ENCODE results near the gene PACSIN2.

PACSIN2 gene

DNA sequence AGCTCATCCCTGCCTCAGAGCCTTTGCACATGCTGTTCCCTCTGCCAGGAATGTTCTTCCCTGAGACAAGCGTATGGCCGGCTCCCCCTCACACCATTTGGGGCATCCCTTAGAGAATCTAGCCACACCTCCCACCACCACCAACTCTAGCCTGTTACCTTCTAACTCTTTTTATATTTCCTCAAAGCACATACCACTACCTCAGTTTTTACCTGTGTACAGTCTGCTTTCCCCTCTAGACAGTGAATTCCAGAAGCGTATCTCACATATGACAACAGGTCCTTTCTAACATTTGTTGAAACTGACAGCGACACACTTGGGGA lies 82.8 kb downstream of the PACSIN2 start:
- no peak overlapping the region for H3K4me3 ChIP-seq (ENCODE audit: control insufficient read depth, low read depth, low read length)
- TF ChIP-seq, protein P1, sequence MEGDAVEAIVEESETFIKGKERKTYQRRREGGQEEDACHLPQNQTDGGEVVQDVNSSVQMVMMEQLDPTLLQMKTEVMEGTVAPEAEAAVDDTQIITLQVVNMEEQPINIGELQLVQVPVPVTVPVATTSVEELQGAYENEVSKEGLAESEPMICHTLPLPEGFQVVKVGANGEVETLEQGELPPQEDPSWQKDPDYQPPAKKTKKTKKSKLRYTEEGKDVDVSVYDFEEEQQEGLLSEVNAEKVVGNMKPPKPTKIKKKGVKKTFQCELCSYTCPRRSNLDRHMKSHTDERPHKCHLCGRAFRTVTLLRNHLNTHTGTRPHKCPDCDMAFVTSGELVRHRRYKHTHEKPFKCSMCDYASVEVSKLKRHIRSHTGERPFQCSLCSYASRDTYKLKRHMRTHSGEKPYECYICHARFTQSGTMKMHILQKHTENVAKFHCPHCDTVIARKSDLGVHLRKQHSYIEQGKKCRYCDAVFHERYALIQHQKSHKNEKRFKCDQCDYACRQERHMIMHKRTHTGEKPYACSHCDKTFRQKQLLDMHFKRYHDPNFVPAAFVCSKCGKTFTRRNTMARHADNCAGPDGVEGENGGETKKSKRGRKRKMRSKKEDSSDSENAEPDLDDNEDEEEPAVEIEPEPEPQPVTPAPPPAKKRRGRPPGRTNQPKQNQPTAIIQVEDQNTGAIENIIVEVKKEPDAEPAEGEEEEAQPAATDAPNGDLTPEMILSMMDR (IDR thresholded peaks at IDR 0.05; ENCODE audit: control insufficient read depth, insufficient read depth, low read depth, low read length, missing control alignments) = no peak
- DNase-seq (ENCODE audit: low read depth) = no peak

GRCh38 chr22:42931421-42932196 lies 83.3 kb downstream of the PACSIN2 start:
- no peak for DNase-seq (ENCODE audit: low read depth)
- H3K4me3 ChIP-seq (ENCODE audit: control insufficient read depth, low read depth, low read length) = no peak overlapping the region
- TF ChIP-seq, protein P1 (IDR thresholded peaks at IDR 0.05; ENCODE audit: control insufficient read depth, insufficient read depth, low read depth, low read length, missing control alignments) = no peak

GRCh38 chr22:42930810-42931420 lies 84.0 kb downstream of the PACSIN2 start:
- TF ChIP-seq, protein P1 (IDR thresholded peaks at IDR 0.05; ENCODE audit: control insufficient read depth, insufficient read depth, low read depth, low read length, missing control alignments) = peak; percentile 34
- no peak for DNase-seq (ENCODE audit: low read depth)
- H3K4me3 ChIP-seq (ENCODE audit: control insufficient read depth, low read depth, low read length) = no peak overlapping the region

- TF ChIP-seq, protein P1 (IDR thresholded peaks at IDR 0.05; ENCODE audit: control insufficient read depth, insufficient read depth, low read depth, low read length, missing control alignments) = no peak
- no peak overlapping the region for H3K4me3 ChIP-seq (ENCODE audit: control insufficient read depth, low read depth, low read length)
- DNase-seq (ENCODE audit: low read depth) = no peak
Observed at GRCh38 chr22:42929838-42930155, 85.2 kb downstream of the PACSIN2 start.

GRCh38 chr22:42928969-42929837 lies 85.7 kb downstream of the PACSIN2 start:
- H3K4me3 ChIP-seq (ENCODE audit: control insufficient read depth, low read depth, low read length) = no peak overlapping the region
- DNase-seq (ENCODE audit: low read depth) = no peak
- TF ChIP-seq, protein P1 (IDR thresholded peaks at IDR 0.05; ENCODE audit: control insufficient read depth, insufficient read depth, low read depth, low read length, missing control alignments) = no peak

DNA sequence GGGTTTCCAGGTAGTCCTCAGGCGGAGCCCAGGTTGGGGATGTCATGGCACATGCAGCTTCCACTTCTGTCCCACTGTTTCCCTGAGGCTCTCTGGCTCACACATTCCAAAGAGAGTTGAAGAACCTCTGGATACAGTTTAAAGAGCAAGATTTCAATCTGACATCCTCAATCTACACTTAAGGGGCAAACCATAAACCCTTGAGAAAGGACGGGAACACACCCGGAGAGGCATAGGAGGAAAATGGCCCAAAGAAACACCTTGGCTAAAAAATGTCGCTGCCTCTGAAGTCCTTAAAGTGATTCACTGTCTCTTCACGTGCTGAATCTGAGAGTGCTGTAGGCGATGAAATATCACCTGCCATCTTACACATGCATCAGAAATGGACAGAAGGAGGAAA lies 87.0 kb downstream of the PACSIN2 start:
- no peak for DNase-seq (ENCODE audit: low read depth)
- H3K4me3 ChIP-seq (ENCODE audit: control insufficient read depth, low read depth, low read length) = no peak overlapping the region
- TF ChIP-seq, protein P1 (IDR thresholded peaks at IDR 0.05; ENCODE audit: control insufficient read depth, insufficient read depth, low read depth, low read length, missing control alignments) = no peak
